Esophagus muscularis mucosa (tissue), 4 donors: Measurements from ENCODE around the gene PTCH1. TPM values are rescaled to one million over a fixed set of nuclear protein-coding genes. Genes with fewer than 3 reads are reported as not detected.

Experiments used
- DNase-seq: peaks from one replicate; pipeline ENCODE4 v3.0.0-alpha.2; 2017; ENCODE audit errors: extremely low spot score
- H3K27ac ChIP-seq, 4 donors: fragments of 200-600 bp; sonication (generic); replicated peaks in 1 of 4; 1 replicate in 3 of 4; 2 replicates in 1 of 4; pipeline ENCODE4 v1.5.1; 2016 to 2019; ENCODE audit warnings: mild to moderate bottlenecking in 1 of 4
- H3K27me3 ChIP-seq, 4 donors: fragments of 200-600 bp; sonication (generic); one replicate each; pipeline versions ENCODE4 v1.5.1 to v1.6.0; 2016 to 2019
- H3K36me3 ChIP-seq, 4 donors: fragments of 200-600 bp; sonication (generic); one replicate each; pipeline ENCODE4 v1.5.1; 2016 to 2019
- H3K4me1 ChIP-seq, 4 donors: fragments of 200-600 bp; sonication (generic); one replicate each; pipeline ENCODE4 v1.5.1; 2016 to 2019
- H3K4me3 ChIP-seq, 4 donors: fragments of 200-600 bp; sonication (generic); 1 replicate in 2 of 4; 2 replicates in 2 of 4; pipeline ENCODE4 v1.5.1; 2016 to 2019; ENCODE audit warnings: mild to moderate bottlenecking in 4 of 4, moderate library complexity in 1 of 4
- H3K9me3 ChIP-seq, 4 donors: fragments of 200-600 bp; sonication (generic); 1 replicate in 3 of 4; 2 replicates in 1 of 4; pipeline ENCODE4 v1.5.1; 2016 to 2019
- EP300 ChIP-seq: sonication (generic); formaldehyde crosslinking; IDR thresholded peaks from one replicate; pipeline ENCODE4 v1.6.1; 2017; ENCODE audit warnings: antibody characterized with exemption
- POLR2A ChIP-seq: fragments of 450-650 bp; IDR thresholded peaks from one replicate; pipeline ENCODE4 v1.6.1; 2017; ENCODE audit warnings: antibody characterized with exemption, moderate library complexity, mild to moderate bottlenecking, low read depth
- POLR2AphosphoS5 ChIP-seq, 2 donors: sonication (generic); formaldehyde crosslinking; IDR thresholded peaks; one replicate each; pipeline ENCODE4 v1.6.1; 2017; ENCODE audit warnings: antibody characterized with exemption in 2 of 2
- WGBS: methylation state at CpG from one replicate; pipeline ENCODE4 v1.1.5; 2018; 5-methylcytosine and 5-hydroxymethylcytosine counted together
- intact Hi-C: fragments of 100-400 bp; cut with DNase I; formaldehyde crosslinking; loops from one replicate; pipeline ENCODE4 v1.15.1; 2023
- total RNA-seq, 4 donors: library from RNA; depleted of rRNA; stranded (reverse); fragments of >200 nt; gene quantifications; one replicate each; pipeline versions ENCODE4 v1.1.0 to v1.2.1, GENCODE V29; 2016
- TF ChIP-seq, protein P1 (sequence below), 3 experiments: fragments of 200-600 bp in 2 of 3; fragments of 450-650 bp in 1 of 3; sonication (generic) in 2 of 3; IDR thresholded peaks; one replicate each; pipeline ENCODE4 v1.5.1; 2017 to 2019; ENCODE audit warnings: antibody characterized with exemption in 3 of 3, mild to moderate bottlenecking in 2 of 3, moderate library complexity in 1 of 3

The PTCH1 gene
- total RNA-seq, 4 donors from 2014 or later: 10.8 to 25.1 (median 16.9) TPM

GRCh38 chr9:95512709-95513095 is 4.1 kb downstream of the PTCH1 start:
- DNase-seq: no peak
- Histone ChIP-seq H3K9me3 (no peaks in the 10 kb centered on the region), H3K27ac (peak overlapping the region in 2 of 4 donors; percentile 0 to 87), H3K36me3 (no peaks in the 10 kb centered on the region), H3K4me1 (peaks cover 27 to 49% (median 43%) of the 10 kb centered on the region in 4 donors), H3K4me3 (no peak overlapping the region), H3K27me3 (peaks cover 0 to 19% (median 5%) of the 10 kb centered on the region in 4 donors)
- WGBS: 68% methylated on average over 2 of the region's 2 CpGs
- intact Hi-C loops: loop anchor here (5.0 kb wide), 1 partner anchor 705 kb away; no protein-coding TSS in a partner anchor
- TF ChIP-seq POLR2A: no peak
- no peak for TF ChIP-seq POLR2AphosphoS5 (IDR thresholded peaks at IDR 0.05)
- TF ChIP-seq EP300: no peak
- TF ChIP-seq, protein P1, sequence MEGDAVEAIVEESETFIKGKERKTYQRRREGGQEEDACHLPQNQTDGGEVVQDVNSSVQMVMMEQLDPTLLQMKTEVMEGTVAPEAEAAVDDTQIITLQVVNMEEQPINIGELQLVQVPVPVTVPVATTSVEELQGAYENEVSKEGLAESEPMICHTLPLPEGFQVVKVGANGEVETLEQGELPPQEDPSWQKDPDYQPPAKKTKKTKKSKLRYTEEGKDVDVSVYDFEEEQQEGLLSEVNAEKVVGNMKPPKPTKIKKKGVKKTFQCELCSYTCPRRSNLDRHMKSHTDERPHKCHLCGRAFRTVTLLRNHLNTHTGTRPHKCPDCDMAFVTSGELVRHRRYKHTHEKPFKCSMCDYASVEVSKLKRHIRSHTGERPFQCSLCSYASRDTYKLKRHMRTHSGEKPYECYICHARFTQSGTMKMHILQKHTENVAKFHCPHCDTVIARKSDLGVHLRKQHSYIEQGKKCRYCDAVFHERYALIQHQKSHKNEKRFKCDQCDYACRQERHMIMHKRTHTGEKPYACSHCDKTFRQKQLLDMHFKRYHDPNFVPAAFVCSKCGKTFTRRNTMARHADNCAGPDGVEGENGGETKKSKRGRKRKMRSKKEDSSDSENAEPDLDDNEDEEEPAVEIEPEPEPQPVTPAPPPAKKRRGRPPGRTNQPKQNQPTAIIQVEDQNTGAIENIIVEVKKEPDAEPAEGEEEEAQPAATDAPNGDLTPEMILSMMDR (IDR thresholded peaks at IDR 0.05): no peak

DNA sequence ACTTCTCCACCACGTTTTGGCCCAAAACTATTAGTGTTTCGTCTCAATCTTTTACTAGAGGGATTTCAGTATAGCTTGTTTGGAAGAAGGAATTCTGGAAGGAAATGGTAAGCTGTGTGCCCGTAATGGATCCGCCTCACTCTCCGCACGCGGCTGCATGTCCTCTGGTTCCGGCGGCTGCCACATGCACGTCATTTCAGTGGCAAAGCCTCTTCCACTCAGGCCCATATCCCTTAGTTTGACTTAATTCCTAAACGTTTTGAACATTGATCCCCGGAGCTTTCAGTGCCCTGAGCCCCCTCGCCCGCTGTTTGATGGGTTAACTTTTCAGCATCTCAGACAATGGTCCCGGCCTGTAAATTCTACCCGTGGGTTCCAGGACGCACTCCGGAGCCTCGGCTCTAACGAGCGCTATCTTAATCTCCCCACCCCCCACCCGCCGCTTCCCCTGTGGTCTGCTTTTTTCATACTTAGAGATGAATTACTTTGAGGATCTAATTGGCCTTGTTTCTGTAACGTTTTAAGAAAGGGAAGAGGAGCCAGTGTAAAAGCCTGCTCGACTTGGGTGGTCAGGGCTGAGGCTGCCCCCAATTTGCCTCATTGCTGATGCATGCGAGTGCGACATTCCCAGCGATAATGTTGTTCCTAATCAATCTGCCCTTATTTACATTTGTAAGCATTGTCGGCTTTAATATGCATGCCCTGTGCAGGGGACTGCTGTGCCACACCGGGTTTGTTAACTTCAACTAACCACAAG is 4.6 kb downstream of the PTCH1 start:
- Histone ChIP-seq H3K36me3 (no peaks in the 10 kb centered on the region), H3K9me3 (no peaks in the 10 kb centered on the region), H3K4me1 (peaks cover 27 to 44% (median 38%) of the 10 kb centered on the region in 4 donors), H3K27ac (peak overlapping the region; percentile 87 to 94 (median 94)), H3K4me3 (peak overlapping the region; percentile 80 to 94 (median 88)), H3K27me3 (peaks cover 0 to 14% (median 5%) of the 10 kb centered on the region in 4 donors)
- DNase-seq: no peak
- intact Hi-C loops: loop anchor here (1.0 to 5.0 kb wide), 2 partner anchors 195 to 705 kb away; partner anchors contain the start of gene FANCC
- WGBS: 51% methylated on average over 30 of the region's 30 CpGs
- TF ChIP-seq EP300: no peak

DNA sequence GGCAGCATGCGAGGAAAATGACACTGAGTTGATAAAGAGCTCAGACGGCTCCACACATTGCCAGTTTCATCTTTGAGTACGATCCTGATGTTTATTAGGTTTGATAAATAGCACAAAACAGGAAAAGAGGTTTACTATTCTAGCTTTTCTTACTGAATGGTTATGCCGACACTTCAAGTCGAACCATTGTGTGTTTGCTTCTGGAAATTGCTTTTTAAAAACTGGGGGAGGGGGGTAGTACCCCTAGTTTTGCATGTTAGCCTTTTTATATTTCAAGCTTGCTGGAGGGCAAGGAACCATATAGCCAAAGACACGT is 5.2 kb downstream of the PTCH1 start:
- no peaks in the 10 kb centered on the region for H3K36me3 ChIP-seq

GRCh38 chr9:95510709-95511615 is 5.8 kb downstream of the PTCH1 start:
- TF ChIP-seq EP300 (no peak), POLR2A (peak; percentile 33), POLR2AphosphoS5 (IDR thresholded peaks at IDR 0.05) (peak; percentile 41 to 47)
- TF ChIP-seq, protein P1 (IDR thresholded peaks at IDR 0.05): no peak
- WGBS: 1% methylated on average over 69 of the region's 102 CpGs
- H3K4me1 ChIP-seq: peaks cover 27 to 34% (median 33%) of the 10 kb centered on the region in 4 donors
- no peak for DNase-seq
- no peaks in the 10 kb centered on the region for H3K9me3 ChIP-seq
- H3K4me3 ChIP-seq: peak overlapping the region; percentile 80 to 94 (median 88)
- H3K36me3 ChIP-seq: no peaks in the 10 kb centered on the region
- intact Hi-C loops: loop anchor here (1.0 to 5.0 kb wide), 2 partner anchors 194 to 706 kb away; partner anchors contain the start of gene FANCC
- H3K27me3 ChIP-seq: peaks cover 0 to 14% (median 5%) of the 10 kb centered on the region in 4 donors
- H3K27ac ChIP-seq: peak overlapping the region; percentile 87 to 94 (median 94)

More for the DNA sequence above, 5.2 kb downstream of the PTCH1 start:
- Histone ChIP-seq H3K27ac (peak overlapping the region; percentile 87 to 94 (median 94)), H3K4me3 (peak overlapping the region; percentile 80 to 94 (median 88)), H3K27me3 (peaks cover 0 to 14% (median 5%) of the 10 kb centered on the region in 4 donors), H3K9me3 (no peaks in the 10 kb centered on the region), H3K4me1 (peaks cover 27 to 39% (median 34%) of the 10 kb centered on the region in 4 donors)
- intact Hi-C loops: loop anchor here (1.0 to 5.0 kb wide), 2 partner anchors 194 to 706 kb away; partner anchors contain the start of gene FANCC
- no peak for TF ChIP-seq EP300
- TF ChIP-seq POLR2AphosphoS5 (IDR thresholded peaks at IDR 0.05): no peak
- TF ChIP-seq POLR2A: no peak
- TF ChIP-seq, protein P1 (IDR thresholded peaks at IDR 0.05): no peak
- 9% methylated on average over 6 of the region's 6 CpGs for WGBS
- DNase-seq: no peak
